ENCODE measurements around the gene DOCK10.
A peak's percentile ranks its signal among the peaks of the same experiment; 100 is the strongest.

Gene DOCK10

DNA sequence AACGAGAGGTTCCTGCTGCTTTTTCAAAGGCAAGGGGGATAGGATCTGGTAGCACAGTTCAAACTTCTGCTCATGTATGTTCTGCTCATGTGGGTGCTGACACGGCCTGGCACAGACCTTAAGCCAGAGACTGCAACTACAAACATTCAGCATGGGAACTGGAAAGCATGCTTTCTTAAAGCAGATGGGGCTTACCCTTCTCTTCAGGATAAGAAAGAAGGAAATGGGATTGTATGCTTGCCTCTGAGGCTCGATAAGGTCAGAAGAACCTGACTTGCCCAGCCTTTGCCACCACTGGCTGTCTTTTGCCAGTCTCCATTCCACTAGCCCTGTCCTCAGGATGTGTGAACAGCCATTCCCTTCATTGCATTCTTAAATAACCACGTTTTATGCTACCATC, 10.7 kb downstream of the DOCK10 start:
- Histone ChIP-seq H3K4me3 (no peak overlapping the region), H3K4me2 (no peak overlapping the region), H3K36me3 (peaks cover 27% of the 10 kb centered on the region), H3K27ac (no peak overlapping the region), H3K4me1 (peaks cover 24% of the 10 kb centered on the region), H4K20me1 (peaks cover 6% of the 10 kb centered on the region), H3K9me3 (no peaks in the 10 kb centered on the region; the same call in none of the 2 replicates), H3K27me3 (no peaks in the 10 kb centered on the region), H3K9ac (no peak overlapping the region)
- TF ChIP-seq Cebpa-rat (IDR thresholded peaks at IDR 0.05): no peak

DNA sequence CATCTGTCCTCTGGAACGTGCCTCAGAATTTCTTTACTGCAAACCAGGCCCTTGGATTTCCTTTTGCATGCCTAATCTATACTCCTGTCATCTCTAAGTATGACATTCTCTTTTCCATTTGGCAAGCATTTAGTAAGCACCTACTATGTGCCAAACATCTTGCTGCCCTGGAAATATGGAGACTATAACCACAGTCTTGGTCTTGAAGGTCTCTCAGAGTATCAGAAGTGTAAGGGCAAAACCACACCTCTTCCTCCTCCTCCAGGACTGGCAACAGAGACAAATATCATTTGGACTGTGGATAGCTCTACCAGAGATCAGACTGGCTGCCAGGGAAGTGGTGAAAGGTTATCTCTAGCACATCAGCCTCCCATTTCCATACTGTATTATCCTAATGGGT, 11.4 kb downstream of the DOCK10 start:
- Histone ChIP-seq H3K4me1 (peaks cover 31% of the 10 kb centered on the region), H3K9ac (no peak overlapping the region), H3K4me3 (no peak overlapping the region), H3K27me3 (no peaks in the 10 kb centered on the region), H3K36me3 (peaks cover 26% of the 10 kb centered on the region), H4K20me1 (peaks cover 11% of the 10 kb centered on the region), H3K9me3 (no peaks in the 10 kb centered on the region; the same call in none of the 2 replicates), H3K4me2 (no peak overlapping the region), H3K27ac (no peak overlapping the region)
- no peak for TF ChIP-seq Cebpa-rat (IDR thresholded peaks at IDR 0.05)

DNA sequence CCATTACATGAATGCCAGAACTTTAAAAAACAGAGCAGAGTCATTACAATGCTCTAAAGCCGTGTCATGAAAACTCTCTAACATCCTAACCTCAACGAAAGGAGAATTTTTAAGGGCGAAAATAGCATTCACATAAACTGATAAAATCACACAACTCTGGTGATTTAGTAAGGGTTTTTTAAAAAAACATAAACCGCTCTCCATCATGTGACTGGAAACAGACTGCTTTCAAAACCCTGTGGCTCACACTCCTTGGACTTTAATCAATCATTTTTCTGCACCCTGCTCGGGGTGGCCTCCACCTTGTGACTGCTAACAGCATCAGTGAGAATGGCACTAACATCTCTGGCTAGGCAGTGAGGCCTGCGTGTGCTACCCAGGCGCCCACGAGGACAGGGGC, 12.1 kb downstream of the DOCK10 start:
- Histone ChIP-seq H3K4me3 (no peak overlapping the region), H4K20me1 (peaks cover 18% of the 10 kb centered on the region), H3K9ac (no peak overlapping the region), H3K27ac (no peak overlapping the region), H3K4me2 (no peak overlapping the region), H3K4me1 (peaks cover 35% of the 10 kb centered on the region), H3K9me3 (no peaks in the 10 kb centered on the region; the same call in none of the 2 replicates), H3K27me3 (no peaks in the 10 kb centered on the region), H3K36me3 (peaks cover 22% of the 10 kb centered on the region)
- TF ChIP-seq Cebpa-rat (IDR thresholded peaks at IDR 0.05): no peak

DNA sequence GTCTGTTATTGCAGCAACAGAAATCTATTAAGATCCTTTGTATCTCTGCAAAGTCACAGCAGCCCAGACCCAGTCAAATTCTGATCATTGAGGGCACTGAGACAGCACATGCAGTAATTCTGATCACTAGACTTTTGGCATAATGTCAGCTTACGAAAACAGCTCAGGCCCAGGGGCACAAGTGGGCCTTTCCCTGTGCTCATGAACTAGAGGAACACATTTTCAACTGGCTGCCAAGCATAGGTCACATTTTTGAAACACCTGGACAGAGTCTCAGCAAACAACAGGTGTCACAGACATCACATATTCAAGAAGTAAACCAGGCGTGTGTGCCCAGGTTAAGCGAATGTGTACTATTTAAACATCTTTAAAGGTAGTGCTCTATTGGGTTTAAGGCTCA, 13.7 kb downstream of the DOCK10 start:
- no peak overlapping the region for H3K27ac ChIP-seq
- peaks cover 5% of the 10 kb centered on the region; the same call in 1 of the 2 replicates for H3K36me3 ChIP-seq
- H3K9ac ChIP-seq: no peak overlapping the region
- H4K20me1 ChIP-seq: peaks cover 22% of the 10 kb centered on the region
- no peak overlapping the region for H3K4me3 ChIP-seq
- H3K27me3 ChIP-seq: no peaks in the 10 kb centered on the region
- peaks cover 35% of the 10 kb centered on the region for H3K4me1 ChIP-seq
- H3K4me2 ChIP-seq: peak overlapping the region; percentile 48
- TF ChIP-seq Cebpa-rat (IDR thresholded peaks at IDR 0.05): no peak
- no peaks in the 10 kb centered on the region; the same call in 1 of the 2 replicates for H3K9me3 ChIP-seq

DNA sequence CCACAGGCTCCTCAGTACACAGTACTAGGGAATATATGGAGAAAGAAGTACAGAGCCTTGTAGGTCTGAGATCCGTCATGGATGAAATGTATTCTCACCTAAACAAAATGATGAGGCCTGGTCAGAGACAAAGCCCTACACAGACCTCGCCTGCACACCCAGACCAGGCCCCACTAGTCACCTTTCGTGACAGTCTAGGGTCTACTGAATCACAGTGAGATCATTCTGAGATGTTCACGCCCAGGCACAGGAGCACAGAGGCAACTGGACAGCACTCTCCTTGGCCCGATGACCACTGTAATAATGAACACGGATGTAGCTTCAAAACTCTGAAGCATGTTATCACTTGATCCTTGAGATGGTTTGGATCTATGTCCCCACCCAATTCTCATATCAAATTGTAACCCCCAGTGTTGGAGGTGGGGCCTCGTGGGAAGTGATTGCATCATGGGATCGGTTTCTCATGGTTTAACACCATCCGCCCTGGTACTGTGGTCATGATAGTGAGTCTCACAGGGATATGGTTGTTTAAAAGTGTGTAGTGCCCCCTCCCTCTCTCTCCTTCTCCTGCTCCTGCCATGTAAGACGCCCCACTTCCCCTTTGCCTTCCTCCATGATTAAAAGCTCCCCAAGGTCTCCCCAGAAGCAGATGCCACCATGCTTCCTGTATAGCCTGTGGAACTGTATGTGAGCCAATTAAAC, 15.1 kb downstream of the DOCK10 start:
- Histone ChIP-seq H3K4me3 (no peak overlapping the region), H3K4me2 (peak overlapping the region; percentile 48), H4K20me1 (peaks cover 31% of the 10 kb centered on the region), H3K36me3 (no peaks in the 10 kb centered on the region), H3K9ac (no peak overlapping the region), H3K9me3 (no peaks in the 10 kb centered on the region), H3K27ac (0 out of 2 replicates have a peak overlapping the region, but pooled peaks have one; percentile 36), H3K4me1 (peaks cover 35% of the 10 kb centered on the region), H3K27me3 (no peaks in the 10 kb centered on the region)
- TF ChIP-seq Cebpa-rat (IDR thresholded peaks at IDR 0.05): peak; percentile 70

DNA sequence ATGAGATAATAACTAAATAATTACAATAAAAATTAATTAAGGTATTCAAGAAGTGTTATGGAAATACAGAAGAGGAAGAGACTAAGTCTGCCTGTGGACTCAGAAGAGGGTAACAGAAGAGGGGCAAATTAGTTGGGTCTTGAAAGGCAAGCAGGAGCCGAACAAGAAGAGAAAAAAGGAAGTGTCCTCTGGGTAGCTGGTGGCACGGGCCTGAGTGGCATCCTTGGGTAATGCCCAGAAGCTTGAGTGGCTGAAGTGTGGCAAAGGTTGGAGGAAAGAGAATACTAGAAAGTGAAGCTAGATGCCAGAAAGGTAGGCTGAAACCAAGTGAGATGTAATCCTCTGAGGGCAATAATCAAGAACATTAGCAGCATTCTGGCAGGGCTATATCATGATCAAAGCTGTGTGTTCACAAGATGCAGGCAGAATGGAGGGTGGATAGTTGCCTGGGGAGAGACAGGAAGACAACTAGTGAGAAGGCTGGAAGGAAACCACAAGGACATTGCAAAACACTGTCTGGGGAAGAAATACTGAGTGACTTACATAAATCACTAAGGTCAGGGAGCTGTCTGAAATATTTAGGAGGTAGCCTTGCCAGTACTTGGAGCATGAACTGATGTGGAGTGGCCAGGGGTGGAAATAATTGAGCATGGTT, 16.2 kb downstream of the DOCK10 start:
- H3K4me3 ChIP-seq: no peak overlapping the region
- H3K9ac ChIP-seq: no peak overlapping the region
- H3K9me3 ChIP-seq: no peaks in the 10 kb centered on the region
- H3K27ac ChIP-seq: no peak overlapping the region
- TF ChIP-seq Cebpa-rat (IDR thresholded peaks at IDR 0.05): peak; percentile 61
- no peaks in the 10 kb centered on the region for H3K27me3 ChIP-seq
- peaks cover 35% of the 10 kb centered on the region for H3K4me1 ChIP-seq
- H3K36me3 ChIP-seq: no peaks in the 10 kb centered on the region
- peaks cover 36% of the 10 kb centered on the region for H4K20me1 ChIP-seq
- H3K4me2 ChIP-seq: peak overlapping the region; percentile 48

DNA sequence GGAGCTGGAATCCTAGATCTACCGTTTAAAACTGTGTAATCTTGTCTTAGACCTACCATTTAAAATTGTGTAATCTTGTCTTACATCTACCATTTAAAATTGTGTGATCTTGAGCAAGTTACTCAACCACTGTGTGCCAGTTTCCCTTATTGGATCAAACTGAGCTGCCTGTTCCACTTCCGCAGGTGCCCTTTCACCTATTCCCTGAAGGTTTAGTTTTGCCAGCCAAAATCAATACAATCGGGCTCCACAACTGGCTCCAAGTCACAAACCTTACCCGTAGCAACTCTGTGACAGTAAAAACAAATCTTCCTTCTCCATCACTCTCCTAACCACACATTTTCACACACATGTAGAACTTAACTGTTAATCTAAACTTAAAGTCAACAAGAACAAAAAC, 20.1 kb downstream of the DOCK10 start:
- H3K4me2 ChIP-seq: no peak overlapping the region
- no peak for TF ChIP-seq Cebpa-rat (IDR thresholded peaks at IDR 0.05)
- H3K4me1 ChIP-seq: peaks cover 17% of the 10 kb centered on the region
- H3K4me3 ChIP-seq: no peak overlapping the region
- no peak overlapping the region for H3K27ac ChIP-seq
- H3K27me3 ChIP-seq: no peaks in the 10 kb centered on the region
- H4K20me1 ChIP-seq: peaks cover 46% of the 10 kb centered on the region
- no peak overlapping the region for H3K9ac ChIP-seq
- no peaks in the 10 kb centered on the region for H3K9me3 ChIP-seq
- no peaks in the 10 kb centered on the region for H3K36me3 ChIP-seq

DNA sequence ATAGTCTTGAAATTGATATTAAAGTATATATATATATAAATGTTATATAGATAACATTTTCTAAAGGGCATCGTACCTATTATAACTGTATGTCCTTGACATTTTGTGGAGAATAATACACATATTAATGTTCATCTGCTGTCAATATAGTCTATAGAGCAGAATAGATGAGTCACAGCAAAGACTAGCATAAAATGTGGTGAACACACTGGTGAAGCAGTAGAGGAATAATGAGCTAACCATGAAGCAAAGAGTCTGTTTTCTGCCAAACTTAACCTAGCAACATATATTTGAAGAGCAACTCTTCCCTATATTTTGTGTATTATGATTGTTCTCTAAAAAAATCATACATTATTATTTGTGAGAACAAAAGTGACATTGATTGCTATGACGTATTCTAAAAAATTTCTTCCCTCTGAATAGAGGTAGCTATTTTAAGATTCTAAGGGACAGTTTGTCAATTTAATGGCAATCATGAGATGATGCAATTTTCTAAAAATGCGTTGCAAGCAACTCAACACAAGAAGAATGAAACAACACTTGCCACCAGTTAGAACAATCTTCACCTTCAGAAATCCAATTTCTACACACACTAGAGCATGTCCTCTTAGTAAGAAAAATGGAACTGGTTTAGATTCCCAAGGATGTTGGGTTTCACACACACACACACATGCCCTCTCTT, 22.0 kb downstream of the DOCK10 start:
- Histone ChIP-seq H4K20me1 (peaks cover 29% of the 10 kb centered on the region), H3K4me1 (no peaks in the 10 kb centered on the region), H3K9ac (no peak overlapping the region), H3K4me3 (no peak overlapping the region), H3K27ac (no peak overlapping the region), H3K9me3 (no peaks in the 10 kb centered on the region), H3K36me3 (no peaks in the 10 kb centered on the region), H3K4me2 (no peak overlapping the region), H3K27me3 (no peaks in the 10 kb centered on the region)
- TF ChIP-seq Cebpa-rat (IDR thresholded peaks at IDR 0.05): no peak

DNA sequence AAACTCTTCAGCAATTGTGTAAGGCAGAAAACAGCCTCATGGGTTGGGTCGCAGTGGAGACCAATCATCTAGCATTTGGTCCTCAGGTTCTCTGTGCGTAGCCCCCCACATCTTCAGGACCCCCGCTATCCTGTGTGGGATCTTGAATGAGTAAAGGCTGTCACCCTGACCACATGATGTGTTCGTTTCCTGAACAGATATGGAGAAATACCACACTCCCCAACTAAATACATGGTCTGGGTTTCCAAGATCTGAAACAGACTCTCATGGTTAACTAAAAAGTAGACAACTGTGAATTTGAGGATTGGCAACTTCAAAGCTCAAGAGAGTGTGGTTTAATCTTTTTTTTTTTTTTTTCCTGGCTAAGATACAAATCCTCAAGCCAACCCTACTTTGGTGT, 23.2 kb downstream of the DOCK10 start:
- Histone ChIP-seq H3K9me3 (no peaks in the 10 kb centered on the region), H4K20me1 (0 out of 2 replicates have a peak, but pooled peaks cover 25% of the 10 kb centered on the region), H3K9ac (no peak overlapping the region), H3K27ac (no peak overlapping the region), H3K27me3 (no peaks in the 10 kb centered on the region), H3K36me3 (no peaks in the 10 kb centered on the region), H3K4me2 (no peak overlapping the region), H3K4me3 (no peak overlapping the region), H3K4me1 (no peaks in the 10 kb centered on the region)
- no peak for TF ChIP-seq Cebpa-rat (IDR thresholded peaks at IDR 0.05)

DNA sequence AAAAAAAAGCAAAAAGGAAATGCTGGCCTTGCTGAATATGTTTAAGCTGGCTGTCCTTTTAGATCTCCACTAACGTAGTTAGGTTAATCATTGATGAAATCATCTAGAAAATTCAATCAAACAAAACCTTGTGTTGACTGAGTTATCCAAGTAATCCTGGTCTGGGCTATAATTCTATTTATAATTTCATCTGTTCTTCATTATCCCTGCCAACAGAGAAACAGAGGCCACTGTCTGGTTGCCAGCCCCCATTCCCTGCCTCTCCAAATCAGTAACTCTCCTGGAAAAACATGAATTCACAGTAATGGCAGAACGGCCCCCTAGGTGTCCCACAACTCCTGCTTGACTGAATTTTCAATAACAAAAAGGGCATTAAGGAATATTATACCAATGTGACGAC, 24.6 kb downstream of the DOCK10 start:
- TF ChIP-seq Cebpa-rat (IDR thresholded peaks at IDR 0.05): no peak
- H4K20me1 ChIP-seq: 0 out of 2 replicates have a peak, but pooled peaks cover 16% of the 10 kb centered on the region

More for the DNA sequence above, 24.6 kb downstream of the DOCK10 start:
- H3K4me3 ChIP-seq: no peak overlapping the region
- H3K9me3 ChIP-seq: no peaks in the 10 kb centered on the region
- no peaks in the 10 kb centered on the region for H3K4me1 ChIP-seq
- H3K36me3 ChIP-seq: no peaks in the 10 kb centered on the region
- no peaks in the 10 kb centered on the region for H3K27me3 ChIP-seq
- no peak overlapping the region for H3K27ac ChIP-seq
- H3K4me2 ChIP-seq: no peak overlapping the region
- no peak overlapping the region for H3K9ac ChIP-seq
